SHP77 treated with DMSO at 0.1 percent for 48 hours (cell line): ENCODE data around the gene FOXJ1.

Experiments
- DNase-seq: peaks from one replicate; lab custom pipeline; 2025; lab: John Stamatoyannopoulos, UW

FOXJ1 gene

GRCh38 chr17:76140661-76141211 lies 309 bp downstream of the FOXJ1 start:
- DNase-seq, result no peak

- DNase-seq, result no peak
Measured at GRCh38 chr17:76139801-76140660, 1.0 kb downstream of the FOXJ1 start.

GRCh38 chr17:76138896-76139752 lies 1.9 kb downstream of the FOXJ1 start:
- no peak for DNase-seq

- no peak for DNase-seq
Measured at GRCh38 chr17:76138234-76138895, 2.7 kb downstream of the FOXJ1 start.

- no peak for DNase-seq
Measured at GRCh38 chr17:76137351-76138233, 3.5 kb downstream of the FOXJ1 start.

GRCh38 chr17:76137001-76137350 lies 4.1 kb downstream of the FOXJ1 start:
- DNase-seq, result no peak

- DNase-seq, result no peak
Measured at GRCh38 chr17:76136276-76137000, 4.6 kb downstream of the FOXJ1 start.

GRCh38 chr17:76135810-76136188 lies 5.2 kb downstream of the FOXJ1 start:
- DNase-seq, result no peak

- DNase-seq, result no peak
Measured at GRCh38 chr17:76134911-76135809, 5.9 kb downstream of the FOXJ1 start.

- DNase-seq, result no peak
Measured at GRCh38 chr17:76132574-76133338, 8.3 kb downstream of the FOXJ1 start.

- DNase-seq, result no peak
Measured at GRCh38 chr17:76131692-76132573, 9.1 kb downstream of the FOXJ1 start.

- DNase-seq, result no peak
Measured at GRCh38 chr17:76131051-76131691, 9.9 kb downstream of the FOXJ1 start.

GRCh38 chr17:76130473-76130872 lies 10.6 kb downstream of the FOXJ1 start:
- DNase-seq, result no peak

- DNase-seq, result no peak
Measured at GRCh38 chr17:76125922-76126321, 15.1 kb downstream of the FOXJ1 start.

GRCh38 chr17:76125391-76125675 lies 15.7 kb downstream of the FOXJ1 start:
- no peak for DNase-seq

- no peak for DNase-seq
Measured at GRCh38 chr17:76124582-76125390, 16.3 kb downstream of the FOXJ1 start.
